ENCODE measurements around the gene SQSTM1. TPM values are rescaled to one million over a fixed set of nuclear protein-coding genes. Genes with fewer than 3 reads are reported as not detected.

Gene SQSTM1
- total RNA-seq, 1 experiment from 2014 or later: 105 TPM

GRCh38 chr5:179827680-179828079 lies 7.0 kb downstream of the SQSTM1 start:
- H3K9me3 ChIP-seq (ENCODE audit: low read depth, low read length, poor library complexity, severe bottlenecking): no peaks in the 10 kb centered on the region
- BruUV-seq (replicated peaks): no TSS peak
- ChIA-PET CTCF (no interaction called here), POLR2A (ENCODE audit: low non-redundant PET) (no interaction called here)
- peaks cover 62% of the 10 kb centered on the region for H3K36me3 ChIP-seq (ENCODE audit: insufficient read depth, low read length, poor library complexity, severe bottlenecking)
- no peaks in the 10 kb centered on the region for H3K4me1 ChIP-seq (ENCODE audit: insufficient read depth, low read length, poor library complexity, severe bottlenecking)
- no peak overlapping the region for H3K4me3 ChIP-seq (ENCODE audit: low read depth, low read length, poor library complexity, severe bottlenecking)
- peak; percentile 33 for DNase-seq (ENCODE audit: low spot score)
- no peak overlapping the region for H3K27ac ChIP-seq (ENCODE audit: low read depth, low read length, poor library complexity, severe bottlenecking)
- H3K27me3 ChIP-seq (replicated peaks; ENCODE audit: insufficient read depth, low read depth, low read length, poor library complexity): no peaks in the 10 kb centered on the region
- intact Hi-C loops (cut with micrococcal nuclease; ENCODE audit: unreplicated experiment): no loop called here
- no peak for TF ChIP-seq CTCF (conservative IDR thresholded peaks at IDR 0.05; ENCODE audit: low read depth, low read length)
- no peak for TF ChIP-seq EZH2 (IDR thresholded peaks at IDR 0.05; ENCODE audit: borderline replicate concordance, low read depth, low read length, poor library complexity, severe bottlenecking)

GRCh38 chr5:179828756-179829421 lies 8.2 kb downstream of the SQSTM1 start:
- Histone ChIP-seq H3K27me3 (replicated peaks; ENCODE audit: insufficient read depth, low read depth, low read length, poor library complexity) (no peaks in the 10 kb centered on the region), H3K4me1 (ENCODE audit: insufficient read depth, low read length, poor library complexity, severe bottlenecking) (no peaks in the 10 kb centered on the region), H3K36me3 (ENCODE audit: insufficient read depth, low read length, poor library complexity, severe bottlenecking) (peaks cover 65% of the 10 kb centered on the region), H3K9me3 (ENCODE audit: low read depth, low read length, poor library complexity, severe bottlenecking) (no peaks in the 10 kb centered on the region), H3K4me3 (ENCODE audit: low read depth, low read length, poor library complexity, severe bottlenecking) (no peak overlapping the region), H3K27ac (ENCODE audit: low read depth, low read length, poor library complexity, severe bottlenecking) (no peak overlapping the region)
- BruUV-seq (replicated peaks): no TSS peak
- TF ChIP-seq CTCF (conservative IDR thresholded peaks at IDR 0.05; ENCODE audit: low read depth, low read length) (no peak), EZH2 (IDR thresholded peaks at IDR 0.05; ENCODE audit: borderline replicate concordance, low read depth, low read length, poor library complexity, severe bottlenecking) (no peak)
- intact Hi-C loops (cut with micrococcal nuclease; ENCODE audit: unreplicated experiment): no loop called here
- POLR2A ChIA-PET (ENCODE audit: low non-redundant PET): no interaction called here
- DNase-seq (ENCODE audit: low spot score): no peak
- CTCF ChIA-PET: no interaction called here

- H3K4me3 ChIP-seq (ENCODE audit: low read depth, low read length, poor library complexity, severe bottlenecking): no peak overlapping the region
- TF ChIP-seq EZH2 (IDR thresholded peaks at IDR 0.05; ENCODE audit: borderline replicate concordance, low read depth, low read length, poor library complexity, severe bottlenecking) (no peak), CTCF (conservative IDR thresholded peaks at IDR 0.05; ENCODE audit: low read depth, low read length) (no peak)
- intact Hi-C loops (cut with micrococcal nuclease; ENCODE audit: unreplicated experiment): no loop called here
- H3K27me3 ChIP-seq (replicated peaks; ENCODE audit: insufficient read depth, low read depth, low read length, poor library complexity): no peaks in the 10 kb centered on the region
- H3K9me3 ChIP-seq (ENCODE audit: low read depth, low read length, poor library complexity, severe bottlenecking): no peaks in the 10 kb centered on the region
- H3K4me1 ChIP-seq (ENCODE audit: insufficient read depth, low read length, poor library complexity, severe bottlenecking): no peaks in the 10 kb centered on the region
- ChIA-PET POLR2A (ENCODE audit: low non-redundant PET) (interaction anchor here (0.6 kb wide), 2 partner anchors 12 to 76 kb away, joined by 3 read pairs; no protein-coding TSS in a partner anchor), CTCF (no interaction called here)
- no peak overlapping the region for H3K27ac ChIP-seq (ENCODE audit: low read depth, low read length, poor library complexity, severe bottlenecking)
- DNase-seq (ENCODE audit: low spot score): no peak
- peaks cover 58% of the 10 kb centered on the region for H3K36me3 ChIP-seq (ENCODE audit: insufficient read depth, low read length, poor library complexity, severe bottlenecking)
- no TSS peak for BruUV-seq (replicated peaks)
Measured at GRCh38 chr5:179829732-179830435, 9.2 kb downstream of the SQSTM1 start.

Data from A673 (cell line).